GM12801 (cell line): ENCODE results near the gene CTIF.

Experiments used
- TF ChIP-seq, protein P1 (sequence below): IDR thresholded peaks from one replicate; pipeline ENCODE4 v1.5.1; 2011; ENCODE audit warnings: control low read depth; ENCODE audit not compliant: insufficient read length; ENCODE audit errors: extremely low read depth

The CTIF gene

DNA sequence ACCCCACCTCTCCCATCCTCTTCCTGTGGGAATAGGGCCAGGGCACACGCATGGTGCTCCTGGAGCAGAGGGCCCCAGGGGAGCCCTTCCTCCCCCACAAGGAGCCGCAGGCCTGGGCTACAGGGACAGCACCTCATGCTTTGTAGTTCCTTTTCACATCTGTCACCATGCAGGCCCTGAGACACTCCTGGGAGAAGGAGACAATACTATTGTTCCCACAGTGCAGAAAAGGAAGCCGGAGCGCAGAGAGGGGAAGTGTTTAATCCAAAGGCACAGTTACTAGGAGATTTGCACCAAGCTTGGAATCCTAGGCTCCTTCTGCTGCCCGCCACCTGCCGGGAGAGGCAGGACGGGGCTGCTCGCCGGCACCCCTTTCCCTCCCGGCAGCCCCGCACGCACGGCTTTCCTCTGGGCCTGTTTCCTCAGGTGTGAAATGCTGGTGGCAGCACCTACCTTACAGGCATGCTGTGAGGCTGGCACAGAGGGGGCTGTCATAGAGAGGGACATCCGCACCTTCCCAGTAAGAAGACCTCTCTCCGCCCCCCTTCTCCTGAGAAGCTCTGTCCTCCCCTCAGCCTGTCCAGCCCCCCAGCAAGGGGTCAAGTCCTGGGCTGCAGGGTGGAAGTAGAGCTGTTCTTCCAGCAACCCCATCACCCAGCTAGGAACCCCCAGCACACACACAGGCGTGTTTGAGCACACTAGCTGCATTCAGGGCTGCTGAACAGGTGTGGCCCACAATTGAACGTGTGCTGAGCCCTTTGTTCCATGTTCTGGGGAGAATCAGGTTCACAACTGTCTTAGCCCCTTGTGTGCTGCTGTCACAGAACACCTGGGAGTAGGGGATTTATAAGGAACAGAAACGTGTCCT is 349.3 kb downstream of the CTIF start:
- TF ChIP-seq, protein P1, sequence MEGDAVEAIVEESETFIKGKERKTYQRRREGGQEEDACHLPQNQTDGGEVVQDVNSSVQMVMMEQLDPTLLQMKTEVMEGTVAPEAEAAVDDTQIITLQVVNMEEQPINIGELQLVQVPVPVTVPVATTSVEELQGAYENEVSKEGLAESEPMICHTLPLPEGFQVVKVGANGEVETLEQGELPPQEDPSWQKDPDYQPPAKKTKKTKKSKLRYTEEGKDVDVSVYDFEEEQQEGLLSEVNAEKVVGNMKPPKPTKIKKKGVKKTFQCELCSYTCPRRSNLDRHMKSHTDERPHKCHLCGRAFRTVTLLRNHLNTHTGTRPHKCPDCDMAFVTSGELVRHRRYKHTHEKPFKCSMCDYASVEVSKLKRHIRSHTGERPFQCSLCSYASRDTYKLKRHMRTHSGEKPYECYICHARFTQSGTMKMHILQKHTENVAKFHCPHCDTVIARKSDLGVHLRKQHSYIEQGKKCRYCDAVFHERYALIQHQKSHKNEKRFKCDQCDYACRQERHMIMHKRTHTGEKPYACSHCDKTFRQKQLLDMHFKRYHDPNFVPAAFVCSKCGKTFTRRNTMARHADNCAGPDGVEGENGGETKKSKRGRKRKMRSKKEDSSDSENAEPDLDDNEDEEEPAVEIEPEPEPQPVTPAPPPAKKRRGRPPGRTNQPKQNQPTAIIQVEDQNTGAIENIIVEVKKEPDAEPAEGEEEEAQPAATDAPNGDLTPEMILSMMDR: no peak

DNA sequence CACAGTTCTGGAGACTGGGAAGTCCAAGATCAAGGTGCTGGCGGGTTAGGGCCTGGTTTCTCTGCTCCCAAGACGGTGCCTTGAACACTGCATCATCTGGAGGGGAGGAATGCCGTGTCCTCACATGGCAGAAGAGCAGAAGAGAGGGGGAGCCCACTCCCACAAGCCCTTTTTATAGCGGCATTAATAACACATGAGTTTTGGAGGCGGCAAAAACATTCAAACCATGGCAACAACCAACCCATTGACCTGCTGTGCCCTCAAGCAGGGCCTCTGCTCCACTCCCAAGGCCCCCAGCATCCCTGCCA is 349.9 kb downstream of the CTIF start:
- TF ChIP-seq, protein P1: no peak

DNA sequence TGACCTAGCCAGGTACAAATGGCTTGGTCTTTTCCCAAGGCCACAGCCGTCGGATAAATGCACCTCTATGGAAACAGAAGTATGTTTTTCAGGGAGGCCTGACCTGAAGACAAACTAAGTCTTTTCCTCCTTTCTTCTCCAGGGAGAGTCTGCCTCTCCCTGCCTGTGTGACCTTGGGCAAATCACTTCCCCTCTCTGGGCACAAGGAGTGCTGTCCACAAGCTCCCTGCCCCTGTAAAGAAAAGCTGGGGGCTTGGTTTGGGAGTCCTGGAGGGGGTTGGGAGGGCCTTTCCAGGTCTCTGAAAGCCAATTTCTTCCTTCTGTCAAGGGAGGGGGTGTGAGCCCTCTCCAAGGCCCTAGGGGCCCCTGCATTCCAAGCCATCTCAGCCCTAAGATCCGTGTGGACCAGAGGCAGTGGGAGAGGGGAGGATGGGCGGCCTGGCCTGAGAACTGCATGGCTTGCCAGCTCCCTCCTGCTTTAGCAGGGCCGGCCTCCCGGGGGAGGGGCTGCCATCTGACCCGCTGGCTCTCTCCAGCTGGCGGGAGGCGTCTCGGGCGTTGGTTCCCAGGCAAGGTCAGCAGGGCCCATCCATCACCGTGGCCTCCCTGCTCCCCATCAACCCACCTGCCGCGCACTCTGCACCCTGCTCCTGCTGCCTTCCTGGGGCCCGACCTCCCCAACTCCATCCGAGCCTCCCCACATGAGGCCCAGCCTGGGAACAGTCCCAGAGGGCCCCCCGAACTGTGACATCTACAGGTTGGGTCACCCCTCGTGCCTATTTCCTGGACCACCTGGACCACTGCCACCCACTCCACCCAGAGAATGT is 350.5 kb downstream of the CTIF start:
- TF ChIP-seq, protein P1: no peak

DNA sequence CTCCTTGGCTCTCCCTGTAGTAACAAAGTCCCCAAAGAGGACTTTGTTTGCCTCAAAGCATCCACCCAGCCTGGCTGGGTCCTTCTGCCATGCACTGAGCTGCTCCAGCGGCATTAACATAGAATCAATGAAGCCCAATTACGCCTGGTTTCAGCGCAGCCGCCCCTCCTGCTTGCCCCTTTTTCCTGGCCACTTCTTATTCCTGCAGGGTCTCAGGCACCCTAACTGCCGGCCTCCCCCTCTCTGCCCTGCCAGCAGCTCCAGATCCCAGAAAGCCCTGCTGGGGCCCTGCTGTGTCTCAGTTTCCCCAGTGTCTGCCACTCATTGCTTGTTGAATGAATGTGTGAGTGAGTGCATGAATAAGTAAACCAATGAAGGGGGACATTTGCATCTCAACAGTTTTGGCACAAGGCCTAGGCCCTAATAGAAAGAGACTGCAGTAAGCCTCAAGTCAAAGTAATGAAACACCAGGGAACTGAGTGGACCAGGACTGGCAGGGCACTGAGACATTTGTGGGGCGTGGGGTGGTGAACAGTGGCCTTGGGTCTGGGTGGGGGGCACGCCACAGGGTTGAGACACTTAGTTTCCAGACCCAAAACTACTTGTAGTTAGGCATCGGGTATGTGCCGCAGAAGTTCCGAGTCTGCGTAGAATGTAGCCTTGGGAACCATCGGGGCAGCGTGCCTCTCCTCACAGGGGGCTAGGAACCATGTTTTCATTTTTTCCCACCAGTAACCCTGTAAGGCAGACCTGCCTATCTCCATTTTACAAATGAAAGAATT is 351.3 kb downstream of the CTIF start:
- TF ChIP-seq, protein P1: no peak

DNA sequence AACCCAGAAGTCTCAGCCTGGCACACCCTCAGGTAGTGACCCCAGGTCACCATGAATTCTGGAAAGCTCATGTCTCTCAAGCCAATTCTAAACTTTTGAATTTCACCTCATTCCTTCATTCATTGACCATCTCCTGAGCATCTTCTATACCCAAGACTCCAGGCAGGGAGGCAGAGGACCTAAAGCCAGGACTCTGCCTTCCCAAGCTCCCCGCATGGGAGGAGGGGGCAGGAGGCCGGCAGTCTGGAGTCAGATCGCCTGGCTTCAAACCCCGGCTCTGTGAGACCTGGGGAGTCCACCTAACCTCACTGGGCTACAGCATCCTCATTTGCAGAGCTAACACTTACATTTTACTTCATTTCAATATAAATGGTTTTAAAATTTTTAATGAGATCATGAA is 352.9 kb downstream of the CTIF start:
- TF ChIP-seq, protein P1: no peak

DNA sequence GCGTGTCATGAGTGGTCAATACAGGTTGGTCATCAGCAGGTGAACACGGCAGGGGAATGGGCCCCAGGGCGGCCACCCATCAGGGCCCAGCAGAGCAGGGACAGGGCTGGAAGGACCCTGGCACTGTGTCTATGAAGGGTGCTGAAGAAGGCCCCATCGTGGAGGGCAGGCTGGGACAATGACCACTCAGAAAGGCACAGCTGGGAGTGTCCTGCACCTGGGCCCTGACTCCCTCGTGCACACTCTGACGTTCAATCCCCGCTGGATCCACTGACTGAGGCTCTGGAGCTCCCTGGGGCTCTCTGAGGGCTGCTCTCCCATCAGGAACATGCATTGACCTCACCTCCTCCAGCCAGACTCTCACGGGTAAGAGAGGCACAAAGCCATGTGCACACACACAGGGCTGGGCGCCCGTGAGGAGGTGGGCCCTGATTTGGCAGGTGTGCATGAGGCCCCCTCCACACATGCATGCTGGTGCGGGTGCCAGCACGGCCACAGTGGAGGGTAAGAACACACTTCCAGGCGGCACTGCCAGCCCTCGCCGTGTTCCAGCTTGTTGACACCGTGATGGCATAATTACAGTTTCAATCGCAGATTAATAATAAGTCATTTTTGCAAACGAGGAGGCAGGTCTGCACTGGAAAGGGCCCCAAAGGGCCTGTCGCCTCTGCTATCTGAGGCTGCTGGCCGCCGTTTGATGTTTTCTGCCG is 353.5 kb downstream of the CTIF start:
- TF ChIP-seq, protein P1: no peak
